HUES6 (cell line): ENCODE data around the gene KLF17.

ENCODE experiments used
- H3K27ac ChIP-seq: 2 replicates; pipeline ENCODE4 v1.7.0; 2013; ENCODE audit warnings: low read depth, mild to moderate bottlenecking, low read length, inconsistent platforms
- H3K27me3 ChIP-seq: 2 replicates; pipeline ENCODE4 v1.6.1; 2013; ENCODE audit warnings: low read length; ENCODE audit not compliant: control insufficient read depth, insufficient read depth
- H3K36me3 ChIP-seq: 2 replicates; pipeline ENCODE4 v1.6.1; 2013; ENCODE audit warnings: low read length; ENCODE audit not compliant: control insufficient read depth, insufficient read depth
- H3K4me1 ChIP-seq: 2 replicates; pipeline ENCODE4 v1.6.1; 2013; ENCODE audit warnings: low read length; ENCODE audit not compliant: control insufficient read depth, insufficient read depth
- H3K4me3 ChIP-seq: 2 replicates; pipeline ENCODE4 v1.5.1; 2013; ENCODE audit warnings: low read depth, low read length
- H3K9ac ChIP-seq: one replicate; pipeline ENCODE4 v1.6.1; 2013; ENCODE audit warnings: mild to moderate bottlenecking, low read length
- H3K9me3 ChIP-seq: 2 replicates; pipeline ENCODE4 v1.6.1; 2013; ENCODE audit warnings: low read depth, low read length; ENCODE audit not compliant: control insufficient read depth, insufficient read depth

The KLF17 gene

DNA sequence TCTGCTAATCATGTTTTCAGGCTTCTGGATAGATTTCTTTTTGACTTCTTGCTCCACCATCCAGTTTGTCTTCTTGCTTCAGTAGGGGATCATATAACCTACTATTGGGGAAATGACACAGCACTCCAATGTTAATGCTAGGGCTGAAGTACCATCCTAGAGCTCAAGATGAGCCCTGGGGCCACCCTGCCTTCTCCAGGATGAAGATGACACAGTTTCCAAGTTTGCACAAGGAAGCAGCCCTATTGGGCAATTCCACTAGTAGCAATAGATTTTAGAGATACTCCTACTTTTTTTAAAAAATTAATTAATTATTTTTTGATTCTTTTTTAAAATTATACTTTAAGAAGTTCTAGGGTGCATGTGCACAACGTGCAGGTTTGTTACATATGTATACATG, 34.1 kb downstream of the KLF17 start:
- Histone ChIP-seq H3K27me3 (no peaks in the 10 kb centered on the region), H3K9me3 (no peaks in the 10 kb centered on the region), H3K9ac (no peak overlapping the region), H3K4me1 (peaks cover 20% of the 10 kb centered on the region), H3K27ac (no peak overlapping the region), H3K4me3 (no peak overlapping the region), H3K36me3 (no peaks in the 10 kb centered on the region)

DNA sequence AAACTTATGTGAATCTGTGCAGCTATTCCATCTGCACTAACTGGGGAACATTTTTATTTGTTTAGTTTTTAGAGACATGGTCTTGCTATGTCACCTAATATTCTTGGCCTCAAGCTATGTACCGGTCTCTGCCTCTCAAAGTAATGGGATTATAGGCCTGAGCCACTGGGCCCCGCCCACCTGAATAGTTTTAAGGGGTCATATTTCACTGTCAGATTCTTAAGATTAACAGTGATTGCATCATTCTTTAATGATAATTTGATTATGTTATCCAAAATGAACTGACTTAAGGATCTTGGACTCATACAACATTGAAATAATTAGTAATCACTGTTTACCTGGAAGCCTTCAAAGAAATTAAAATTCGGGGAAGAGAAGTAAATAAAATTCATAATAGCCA, 35.4 kb downstream of the KLF17 start:
- no peak overlapping the region for H3K27ac ChIP-seq
- no peaks in the 10 kb centered on the region for H3K9me3 ChIP-seq
- no peaks in the 10 kb centered on the region for H3K27me3 ChIP-seq
- peaks cover 20% of the 10 kb centered on the region for H3K4me1 ChIP-seq
- H3K4me3 ChIP-seq: no peak overlapping the region
- H3K9ac ChIP-seq: no peak overlapping the region
- H3K36me3 ChIP-seq: no peaks in the 10 kb centered on the region

DNA sequence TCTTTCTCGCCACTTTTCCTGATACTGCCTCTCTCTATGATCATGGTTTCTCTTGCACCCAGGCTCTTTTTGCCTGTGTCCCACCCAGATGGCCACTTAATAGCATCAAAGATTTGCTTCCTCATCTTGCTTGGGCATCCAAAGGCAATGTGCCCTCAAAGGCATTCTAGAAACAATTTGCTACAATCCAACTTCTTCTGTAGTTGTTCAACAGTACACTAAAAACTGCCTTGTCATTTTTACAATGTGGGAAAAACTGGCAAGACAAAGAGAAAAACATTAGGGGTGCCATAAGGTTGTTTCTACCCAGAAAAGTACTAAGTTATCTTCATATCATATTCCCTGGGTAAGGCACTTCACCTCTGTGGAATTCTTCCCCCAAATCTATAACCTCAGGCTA, 39.3 kb downstream of the KLF17 start:
- no peak overlapping the region for H3K4me3 ChIP-seq
- H3K27ac ChIP-seq: no peak overlapping the region
- H3K9me3 ChIP-seq: 0 out of 2 replicates have a peak, but pooled peaks cover 3% of the 10 kb centered on the region
- H3K36me3 ChIP-seq: no peaks in the 10 kb centered on the region
- no peaks in the 10 kb centered on the region for H3K27me3 ChIP-seq
- no peak overlapping the region for H3K9ac ChIP-seq
- H3K4me1 ChIP-seq: peaks cover 8% of the 10 kb centered on the region

DNA sequence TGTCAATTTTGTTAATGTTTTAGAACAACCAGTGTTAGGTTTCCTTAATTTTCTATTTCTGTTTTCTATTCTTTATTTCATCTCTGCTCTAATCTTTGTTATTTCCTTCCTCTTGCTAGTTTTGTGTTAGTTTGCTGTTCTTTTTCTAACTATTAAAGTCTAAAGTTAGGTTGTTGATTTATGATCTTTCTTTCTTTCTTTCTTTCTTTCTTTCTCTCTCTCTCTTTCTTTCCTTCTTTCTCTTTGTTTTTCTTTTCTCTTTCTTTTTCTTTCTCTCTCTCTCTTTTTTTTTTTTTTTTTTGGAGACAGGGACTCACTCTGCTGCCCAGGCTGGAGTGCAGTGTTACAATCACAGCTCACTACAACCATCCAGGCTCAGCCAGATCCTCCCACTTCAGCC, 40.2 kb downstream of the KLF17 start:
- H3K27ac ChIP-seq: no peak overlapping the region
- 0 out of 2 replicates have a peak, but pooled peaks cover 3% of the 10 kb centered on the region for H3K9me3 ChIP-seq
- no peak overlapping the region for H3K9ac ChIP-seq
- H3K27me3 ChIP-seq: no peaks in the 10 kb centered on the region
- H3K36me3 ChIP-seq: no peaks in the 10 kb centered on the region
- H3K4me3 ChIP-seq: no peak overlapping the region
- peaks cover 8% of the 10 kb centered on the region for H3K4me1 ChIP-seq

DNA sequence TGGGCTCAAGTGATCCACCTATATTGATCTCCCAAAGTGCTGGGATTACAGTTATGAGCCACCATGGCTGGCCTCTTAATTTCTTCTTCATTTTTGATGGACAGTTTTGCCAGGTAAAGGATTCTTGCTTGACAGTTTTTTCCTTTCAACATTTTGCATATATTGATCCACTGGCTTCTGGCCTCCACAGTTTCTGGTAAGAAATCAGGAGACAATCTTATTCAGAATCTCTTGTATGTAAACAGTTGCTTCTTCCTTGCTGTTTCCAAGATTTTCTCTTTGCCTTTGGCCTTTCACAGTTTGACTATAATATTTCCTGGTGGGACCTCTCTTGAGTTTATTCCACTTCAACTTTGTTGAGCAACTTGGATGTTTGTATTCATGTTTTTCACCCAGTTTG, 42.9 kb downstream of the KLF17 start:
- Histone ChIP-seq H3K4me1 (no peaks in the 10 kb centered on the region), H3K4me3 (no peak overlapping the region), H3K9ac (no peak overlapping the region), H3K9me3 (0 out of 2 replicates have a peak, but pooled peaks cover 3% of the 10 kb centered on the region), H3K27ac (no peak overlapping the region), H3K27me3 (no peaks in the 10 kb centered on the region), H3K36me3 (no peaks in the 10 kb centered on the region)

DNA sequence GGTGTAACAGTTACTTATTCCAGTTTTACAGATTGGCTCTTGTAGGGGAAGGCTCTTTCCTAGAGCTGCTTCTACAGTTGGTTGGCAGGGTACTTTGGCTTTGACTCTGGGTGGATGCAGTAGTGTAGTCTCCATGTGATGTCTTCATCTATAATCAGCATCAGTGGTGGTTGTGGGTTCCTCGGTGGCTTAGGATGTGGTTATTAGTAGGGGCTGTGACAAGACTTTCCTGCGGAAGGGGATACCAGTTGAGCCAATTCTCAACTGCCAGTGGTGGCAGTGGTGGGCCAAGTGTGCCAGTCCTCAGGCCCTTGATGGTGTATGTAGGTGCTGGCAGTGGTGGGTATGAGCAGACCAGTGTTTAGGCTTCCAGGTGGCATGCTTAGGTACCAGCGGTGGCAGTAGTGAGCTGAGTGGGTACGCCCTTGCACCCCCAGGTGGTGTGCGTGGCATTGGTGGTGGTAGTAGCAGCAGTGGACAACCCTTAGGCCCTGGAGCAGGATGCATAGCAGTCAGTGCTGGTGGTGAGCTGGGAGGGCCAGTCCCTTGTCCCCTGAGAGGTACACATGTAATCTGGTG, 50.0 kb downstream of the KLF17 start:
- Histone ChIP-seq H3K4me3 (no peak overlapping the region), H3K9me3 (peaks cover 6% of the 10 kb centered on the region; the same call in 1 of the 2 replicates), H3K9ac (no peak overlapping the region), H3K36me3 (no peaks in the 10 kb centered on the region), H3K27ac (no peak overlapping the region), H3K4me1 (peaks cover 10% of the 10 kb centered on the region; the same call in 1 of the 2 replicates), H3K27me3 (no peaks in the 10 kb centered on the region)

DNA sequence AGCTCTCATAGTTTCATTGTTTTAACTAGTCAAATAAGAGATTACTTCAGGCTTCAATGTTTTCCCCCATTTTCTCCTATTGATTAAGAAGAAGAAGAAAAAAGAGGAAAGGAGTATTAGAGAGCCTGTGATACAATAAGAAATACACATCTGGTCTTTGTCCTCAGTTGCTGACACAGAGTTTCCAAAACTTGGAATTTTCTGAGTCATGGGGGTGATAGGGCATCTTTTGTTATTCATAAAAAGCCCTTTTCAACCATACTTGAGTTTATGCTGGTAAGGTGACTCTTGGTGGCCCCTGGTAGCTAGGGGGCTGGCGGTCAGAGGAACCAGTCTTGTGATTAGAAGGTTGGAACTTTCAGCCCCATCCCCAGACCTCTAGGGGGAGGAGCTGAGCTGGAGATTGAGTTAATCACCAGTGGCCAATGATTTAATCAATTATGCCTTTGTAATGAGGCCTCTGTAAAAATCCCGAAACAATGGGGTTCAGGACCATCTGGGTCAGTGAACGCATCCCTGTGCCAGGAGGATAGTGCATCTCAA, 51.7 kb downstream of the KLF17 start:
- Histone ChIP-seq H3K9me3 (peaks cover 20% of the 10 kb centered on the region), H3K27ac (no peak overlapping the region), H3K4me3 (no peak overlapping the region), H3K9ac (no peak overlapping the region), H3K4me1 (peaks cover 10% of the 10 kb centered on the region; the same call in 1 of the 2 replicates), H3K36me3 (no peaks in the 10 kb centered on the region), H3K27me3 (no peaks in the 10 kb centered on the region)

DNA sequence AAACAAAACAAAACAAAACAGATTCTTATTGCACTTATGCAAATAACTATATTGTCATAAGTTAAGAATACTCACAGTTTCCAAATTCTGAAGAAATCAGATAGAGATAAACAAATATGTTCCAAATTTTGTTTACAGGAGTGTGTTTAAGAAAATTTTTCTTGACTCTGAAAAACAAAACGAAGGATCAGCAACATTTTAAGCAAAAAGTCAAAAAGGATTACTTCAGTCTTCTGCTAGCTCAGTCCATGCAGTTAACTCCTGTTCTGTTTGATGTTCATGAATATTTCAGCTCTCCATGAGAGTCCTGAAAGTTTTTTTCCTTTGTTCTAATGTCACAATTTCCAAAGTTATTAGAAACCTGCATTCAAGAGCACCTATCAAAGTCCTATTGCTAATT, 56.0 kb downstream of the KLF17 start:
- Histone ChIP-seq H3K27me3 (no peaks in the 10 kb centered on the region), H3K4me3 (no peak overlapping the region), H3K4me1 (peaks cover 8% of the 10 kb centered on the region; the same call in 1 of the 2 replicates), H3K36me3 (no peaks in the 10 kb centered on the region), H3K9me3 (peaks cover 32% of the 10 kb centered on the region), H3K9ac (no peak overlapping the region), H3K27ac (no peak overlapping the region)
